Neural cell (in vitro differentiated cells): ENCODE results near the gene CHST1. TPM values are rescaled to one million over a fixed set of nuclear protein-coding genes. Genes with fewer than 3 reads are reported as not detected.

Experiments used
- H2AFZ ChIP-seq: fragments of 200-600, 300-800 bp; sonication (generic), shearing (Covaris generic); 2 replicates; pipeline ENCODE4 v1.6.0; 2014; ENCODE audit warnings: low read depth, mild to moderate bottlenecking, antibody characterized with exemption, low read length, moderate library complexity
- H3F3A ChIP-seq: fragments of 200-600 bp; shearing (Covaris generic); 2 replicates; pipeline ENCODE4 v1.6.1; 2016; ENCODE audit warnings: mild to moderate bottlenecking, moderate library complexity, mixed read lengths, antibody characterized with exemption, low read length; ENCODE audit not compliant: insufficient read depth, poor library complexity, severe bottlenecking
- H3K27ac ChIP-seq: fragments of 200-600, 300-800 bp; sonication (generic), shearing (Covaris generic); 2 replicates; pipeline ENCODE4 v1.5.1; 2014; ENCODE audit warnings: mild to moderate bottlenecking, low read length, moderate library complexity
- H3K27me3 ChIP-seq: fragments of 300-800, 200-600 bp; sonication (generic), shearing (Covaris generic); 2 replicates; pipeline ENCODE4 v1.6.0; 2014; ENCODE audit warnings: mild to moderate bottlenecking, low read depth, low read length, moderate library complexity; ENCODE audit not compliant: insufficient read depth
- H3K36me3 ChIP-seq: fragments of 300-800, 200-600 bp; sonication (generic), shearing (Covaris generic); 2 replicates; pipeline ENCODE4 v1.5.1; 2014; ENCODE audit warnings: mild to moderate bottlenecking, antibody characterized with exemption, low read length, moderate library complexity; ENCODE audit not compliant: insufficient read depth
- H3K4me2 ChIP-seq: fragments of 300-800, 200-600 bp; sonication (generic), shearing (Covaris generic); 2 replicates; pipeline ENCODE4 v1.6.0; 2014; ENCODE audit warnings: mild to moderate bottlenecking, low read length
- H3K4me3 ChIP-seq: fragments of 300-800, 200-600 bp; sonication (generic), shearing (Covaris generic); 2 replicates; pipeline ENCODE4 v1.5.1; 2014; ENCODE audit warnings: mild to moderate bottlenecking, low read length, moderate library complexity
- H3K79me2 ChIP-seq: fragments of 200-600 bp; shearing (Covaris generic); replicated peaks from 2 replicates; pipeline ENCODE4 v1.6.0; 2014; ENCODE audit warnings: mild to moderate bottlenecking, low read length, moderate library complexity; ENCODE audit not compliant: insufficient read depth
- H3K9ac ChIP-seq: fragments of 300-800, 200-600 bp; sonication (generic), shearing (Covaris generic); 2 replicates; pipeline ENCODE4 v1.6.1; 2016; ENCODE audit warnings: mild to moderate bottlenecking, low read length, mixed read lengths
- H3K9me2 ChIP-seq: fragments of 200-600 bp; shearing (Covaris generic); 2 replicates; pipeline ENCODE4 v1.6.1; 2016; ENCODE audit warnings: mild to moderate bottlenecking, low read length, mixed read lengths; ENCODE audit not compliant: insufficient read depth
- H3K9me3 ChIP-seq: fragments of 200-600, 300-800 bp; sonication (generic), shearing (Covaris generic); 2 replicates; pipeline ENCODE4 v1.6.1; 2016; ENCODE audit warnings: mild to moderate bottlenecking, mixed run types, low read length, moderate library complexity, mixed read lengths
- H4K20me1 ChIP-seq: fragments of 200-600 bp; shearing (Covaris generic); 2 replicates; pipeline ENCODE4 v1.6.1; 2016; ENCODE audit warnings: mild to moderate bottlenecking, mixed run types; ENCODE audit not compliant: insufficient read depth
- CTCF ChIP-seq: fragments of 450-650 bp; IDR thresholded peaks from 2 replicates; pipeline ENCODE4 v1.5.1; 2014; ENCODE audit warnings: antibody characterized with exemption, mild to moderate bottlenecking, moderate library complexity; ENCODE audit not compliant: poor library complexity, severe bottlenecking
- EP300 ChIP-seq: fragments of 450-650 bp; conservative IDR thresholded peaks from 2 replicates; pipeline ENCODE4 v1.6.1; 2014; ENCODE audit warnings: antibody characterized with exemption, mild to moderate bottlenecking, moderate library complexity; ENCODE audit not compliant: poor library complexity, severe bottlenecking
- EZH2 ChIP-seq: fragments of 200-600, 300-800 bp; shearing (Covaris generic), sonication (generic); IDR thresholded peaks from 2 replicates; pipeline ENCODE4 v1.6.1; 2014; ENCODE audit warnings: antibody characterized with exemption, low read length, borderline replicate concordance, mild to moderate bottlenecking; ENCODE audit not compliant: insufficient read depth, poor library complexity, severe bottlenecking
- MXI1 ChIP-seq: fragments of 450-650 bp; conservative IDR thresholded peaks from 2 replicates; pipeline ENCODE4 v1.6.1; 2014; ENCODE audit warnings: antibody characterized with exemption, mild to moderate bottlenecking; ENCODE audit not compliant: poor library complexity, severe bottlenecking
- POLR2AphosphoS5 ChIP-seq: IDR thresholded peaks from 2 replicates; pipeline ENCODE4 v1.6.1; 2012
- RAD21 ChIP-seq: fragments of 450-650 bp; conservative IDR thresholded peaks from 2 replicates; pipeline ENCODE4 v1.6.1; 2014; ENCODE audit warnings: antibody characterized with exemption, mild to moderate bottlenecking, moderate library complexity
- REST ChIP-seq: IDR thresholded peaks from 2 replicates; pipeline ENCODE4 v1.6.1; 2012; ENCODE audit warnings: borderline replicate concordance
- SMC3 ChIP-seq: fragments of 450-650 bp; conservative IDR thresholded peaks from 2 replicates; pipeline ENCODE4 v1.6.1; 2014; ENCODE audit warnings: antibody characterized with exemption, mild to moderate bottlenecking, moderate library complexity; ENCODE audit not compliant: poor library complexity
- TAF1 ChIP-seq: IDR thresholded peaks from 2 replicates; pipeline ENCODE4 v1.6.1; 2012; ENCODE audit warnings: low read depth
- polyA plus RNA-seq: library from polyadenylated mRNA; depleted of rRNA; stranded (reverse); fragments of >200 nt; gene quantifications from 2 replicates; pipeline ENCODE4 v1.2.3, GENCODE V29; 2014

The CHST1 gene
- polyA plus RNA-seq, 1 donor from 2014 or later: 16.2 TPM

GRCh38 chr11:45664376-45665205, 831 bp downstream of the CHST1 start:
- Histone ChIP-seq H3K36me3 (no peaks in the 10 kb centered on the region), H2AFZ (no peak overlapping the region), H3K4me3 (peak overlapping the region; percentile 96), H3K9ac (peak overlapping the region; percentile 80), H3K27me3 (no peaks in the 10 kb centered on the region), H3K9me2 (no peaks in the 10 kb centered on the region), H3K4me2 (peak overlapping the region; percentile 86), H3F3A (no peaks in the 10 kb centered on the region), H3K27ac (peak overlapping the region; percentile 24), H4K20me1 (no peaks in the 10 kb centered on the region), H3K79me2 (peaks cover 28% of the 10 kb centered on the region), H3K9me3 (no peaks in the 10 kb centered on the region)
- TF ChIP-seq RAD21 (no peak), CTCF (no peak), POLR2AphosphoS5 (no peak), TAF1 (no peak), EP300 (no peak), MXI1 (peak; percentile 51), SMC3 (peak; percentile 54)

GRCh38 chr11:45663486-45664375, 1.7 kb downstream of the CHST1 start:
- H4K20me1 ChIP-seq: no peaks in the 10 kb centered on the region
- no peak overlapping the region for H3K27ac ChIP-seq
- H3K4me2 ChIP-seq: peak overlapping the region; percentile 86
- TF ChIP-seq EZH2 (no peak), SMC3 (no peak), MXI1 (no peak), CTCF (no peak), POLR2AphosphoS5 (no peak), REST (no peak), EP300 (no peak), RAD21 (no peak)
- no peaks in the 10 kb centered on the region for H3K9me2 ChIP-seq
- no peak overlapping the region for H2AFZ ChIP-seq
- no peaks in the 10 kb centered on the region for H3K36me3 ChIP-seq
- peak overlapping the region; percentile 80 for H3K9ac ChIP-seq
- H3K4me3 ChIP-seq: peak overlapping the region; percentile 96
- no peaks in the 10 kb centered on the region for H3K27me3 ChIP-seq
- H3F3A ChIP-seq: no peaks in the 10 kb centered on the region
- peaks cover 28% of the 10 kb centered on the region for H3K79me2 ChIP-seq
- no peaks in the 10 kb centered on the region for H3K9me3 ChIP-seq
